Measurements from ENCODE around the gene PEX11A. TPM values are rescaled to one million over a fixed set of nuclear protein-coding genes. Genes with fewer than 3 reads are reported as not detected.

Gene PEX11A
- total RNA-seq, 2 donors from 2014 or later = 4.5 to 17.3 TPM

DNA sequence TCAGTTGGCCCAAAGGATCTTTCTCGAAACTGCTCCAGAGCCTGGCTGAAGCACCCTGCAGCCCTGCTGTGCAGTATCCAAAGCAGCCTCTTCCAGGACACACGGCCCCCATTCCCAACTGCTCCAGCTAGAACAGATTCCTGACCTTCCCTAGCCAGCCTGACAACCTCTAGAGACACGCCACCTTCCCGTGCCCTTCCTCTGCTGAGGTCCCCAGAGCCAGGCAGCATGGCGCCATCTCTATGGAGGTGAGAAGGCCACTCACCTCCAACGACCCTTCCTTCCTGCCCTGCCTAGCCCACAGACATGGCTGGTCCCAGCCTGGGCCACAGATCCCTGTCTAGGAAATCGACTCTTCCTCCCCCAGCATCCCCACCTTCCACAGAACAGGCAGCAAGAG lies 38.4 kb downstream of the PEX11A start:
- DNase-seq (ENCODE audit: low spot score) = no peak

DNA sequence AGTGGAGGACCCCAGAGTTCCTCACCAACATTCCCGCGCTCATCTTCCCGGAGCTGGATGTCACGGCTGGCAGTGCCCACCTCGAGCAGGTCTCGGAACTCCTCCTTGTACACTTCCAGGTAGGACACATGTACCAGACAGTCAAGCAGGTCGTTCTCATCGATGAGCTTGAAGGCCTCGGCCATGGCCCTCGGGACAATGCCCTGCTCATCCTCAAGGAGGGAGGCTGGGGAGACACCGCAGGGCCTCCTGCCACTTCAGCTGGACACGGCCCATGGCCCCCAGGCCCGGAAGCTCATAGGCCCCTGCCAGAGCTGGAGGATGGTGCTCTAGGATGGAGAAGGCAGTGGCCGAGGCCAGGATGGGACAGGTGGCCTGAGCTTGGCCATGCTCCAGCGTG lies 40.8 kb downstream of the PEX11A start:
- TF ChIP-seq, protein P1, sequence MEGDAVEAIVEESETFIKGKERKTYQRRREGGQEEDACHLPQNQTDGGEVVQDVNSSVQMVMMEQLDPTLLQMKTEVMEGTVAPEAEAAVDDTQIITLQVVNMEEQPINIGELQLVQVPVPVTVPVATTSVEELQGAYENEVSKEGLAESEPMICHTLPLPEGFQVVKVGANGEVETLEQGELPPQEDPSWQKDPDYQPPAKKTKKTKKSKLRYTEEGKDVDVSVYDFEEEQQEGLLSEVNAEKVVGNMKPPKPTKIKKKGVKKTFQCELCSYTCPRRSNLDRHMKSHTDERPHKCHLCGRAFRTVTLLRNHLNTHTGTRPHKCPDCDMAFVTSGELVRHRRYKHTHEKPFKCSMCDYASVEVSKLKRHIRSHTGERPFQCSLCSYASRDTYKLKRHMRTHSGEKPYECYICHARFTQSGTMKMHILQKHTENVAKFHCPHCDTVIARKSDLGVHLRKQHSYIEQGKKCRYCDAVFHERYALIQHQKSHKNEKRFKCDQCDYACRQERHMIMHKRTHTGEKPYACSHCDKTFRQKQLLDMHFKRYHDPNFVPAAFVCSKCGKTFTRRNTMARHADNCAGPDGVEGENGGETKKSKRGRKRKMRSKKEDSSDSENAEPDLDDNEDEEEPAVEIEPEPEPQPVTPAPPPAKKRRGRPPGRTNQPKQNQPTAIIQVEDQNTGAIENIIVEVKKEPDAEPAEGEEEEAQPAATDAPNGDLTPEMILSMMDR (IDR thresholded peaks at IDR 0.05) = no peak
- Histone ChIP-seq H3K27ac (no peak overlapping the region), H3K4me1 (ENCODE audit: control insufficient read depth in 1 of 2, low read depth in 2 of 2) (peaks cover 4 to 22% of the 10 kb centered on the region in 2 donors), H3K36me3 (no peaks in the 10 kb centered on the region), H3K4me3 (no peak overlapping the region), H3K27me3 (replicated peaks; ENCODE audit: insufficient read depth) (no peaks in the 10 kb centered on the region), H3K9me3 (no peaks in the 10 kb centered on the region)
- DNase-seq (ENCODE audit: low spot score) (no peak), ATAC-seq (ENCODE audit: insufficient number of reproducible peaks, low FRiP score, low read depth) (no peak)

More for the DNA sequence above, 38.4 kb downstream of the PEX11A start:
- Histone ChIP-seq H3K36me3 (no peaks in the 10 kb centered on the region), H3K9me3 (no peaks in the 10 kb centered on the region), H3K27me3 (replicated peaks; ENCODE audit: insufficient read depth) (no peaks in the 10 kb centered on the region), H3K27ac (no peak overlapping the region), H3K4me1 (ENCODE audit: control insufficient read depth in 1 of 2, low read depth in 2 of 2) (peaks cover 5 to 22% of the 10 kb centered on the region in 2 donors), H3K4me3 (no peak overlapping the region)
- TF ChIP-seq, protein P1 (IDR thresholded peaks at IDR 0.05) = no peak
- ATAC-seq (ENCODE audit: insufficient number of reproducible peaks, low FRiP score, low read depth) = no peak

DNA sequence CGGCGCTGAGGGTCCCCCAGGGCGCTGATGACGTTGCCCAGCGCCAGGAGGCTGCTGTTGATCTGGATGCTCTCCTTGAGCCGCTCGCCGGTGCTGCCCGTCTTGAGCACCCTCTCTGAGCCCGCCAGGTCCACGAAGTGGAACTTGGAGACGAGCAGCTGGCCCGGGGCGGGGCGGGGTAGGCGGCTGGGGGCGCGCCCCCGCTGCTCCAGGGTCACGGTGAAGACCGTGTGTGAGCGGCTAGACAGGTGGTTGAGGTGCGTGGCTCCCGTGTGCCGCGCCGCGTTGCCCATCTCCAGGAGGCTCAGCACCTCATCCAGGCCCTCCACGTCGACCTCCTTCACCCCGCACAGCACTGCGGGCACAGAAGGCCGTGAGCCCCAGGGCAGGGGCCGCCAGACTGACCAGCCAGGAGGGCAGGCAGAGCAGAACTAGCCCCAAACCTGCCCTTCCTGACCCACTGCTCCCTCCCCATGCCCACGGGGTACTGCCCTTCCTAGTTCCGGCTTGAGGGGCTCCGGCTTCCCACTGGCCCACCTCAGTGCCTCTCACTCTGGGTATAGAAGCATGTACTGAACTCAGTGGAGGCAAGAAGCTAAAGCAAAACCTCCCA lies 41.4 kb downstream of the PEX11A start:
- no peaks in the 10 kb centered on the region for H3K27me3 ChIP-seq (replicated peaks; ENCODE audit: insufficient read depth)
- ATAC-seq (ENCODE audit: insufficient number of reproducible peaks, low FRiP score, low read depth) (no peak), DNase-seq (ENCODE audit: low spot score) (no peak)
- no peaks in the 10 kb centered on the region for H3K9me3 ChIP-seq
- no peak overlapping the region for H3K27ac ChIP-seq
- TF ChIP-seq, protein P1 (IDR thresholded peaks at IDR 0.05) = no peak
- peaks cover 0 to 16% of the 10 kb centered on the region in 2 donors for H3K4me1 ChIP-seq (ENCODE audit: control insufficient read depth in 1 of 2, low read depth in 2 of 2)
- no peaks in the 10 kb centered on the region for H3K36me3 ChIP-seq
- no peak overlapping the region for H3K4me3 ChIP-seq

DNA sequence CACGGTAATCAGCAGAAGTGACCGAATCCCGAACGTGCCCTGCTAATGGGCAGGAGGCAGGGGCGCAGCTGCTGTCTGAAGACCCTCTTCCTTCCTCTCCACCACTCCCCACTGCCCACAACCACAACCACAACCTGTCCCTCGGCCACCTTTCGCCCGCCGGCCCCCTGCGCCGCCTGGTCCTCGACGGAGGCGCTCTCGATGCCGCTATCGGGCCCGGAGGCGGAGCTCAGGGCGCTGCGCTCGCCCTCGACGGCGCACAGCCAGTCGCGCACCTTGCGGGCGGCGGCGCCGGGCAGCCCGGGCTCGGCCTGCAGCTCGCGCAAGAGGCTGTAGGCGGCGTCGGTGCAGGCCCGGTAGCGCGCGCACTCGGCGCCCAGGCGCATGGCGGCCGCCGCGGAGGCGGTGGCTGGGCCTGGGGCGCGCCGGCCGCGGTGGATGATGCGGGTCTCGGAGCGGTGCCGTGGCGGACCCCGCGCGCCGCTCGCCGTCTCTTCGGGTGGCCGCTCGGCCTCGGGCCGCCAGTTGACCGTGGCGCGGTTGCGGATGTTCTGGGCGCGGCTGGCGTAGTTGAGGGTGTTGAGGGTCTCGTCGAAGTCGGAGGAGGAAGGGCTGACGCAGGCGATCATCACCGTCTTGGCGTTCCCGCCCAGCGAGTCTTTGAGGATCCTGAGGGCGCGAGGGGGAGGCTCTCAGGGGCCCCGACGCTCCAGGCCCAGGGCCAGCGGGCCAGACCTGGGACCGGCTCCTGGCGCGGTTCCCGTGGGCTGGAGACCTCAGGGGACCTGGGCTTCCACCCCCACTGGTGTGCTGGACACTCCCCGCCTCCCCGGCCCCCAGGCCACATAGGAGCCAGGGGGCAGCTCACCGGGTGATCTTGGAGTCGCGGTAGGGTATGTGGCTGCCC lies 42.2 kb downstream of the PEX11A start:
- Histone ChIP-seq H3K4me3 (no peak overlapping the region), H3K27ac (no peak overlapping the region), H3K9me3 (no peaks in the 10 kb centered on the region), H3K27me3 (replicated peaks; ENCODE audit: insufficient read depth) (no peaks in the 10 kb centered on the region), H3K36me3 (peaks cover 2% of the 10 kb centered on the region), H3K4me1 (ENCODE audit: control insufficient read depth in 1 of 2, low read depth in 2 of 2) (peaks cover 0 to 14% of the 10 kb centered on the region in 2 donors)
- ATAC-seq (ENCODE audit: insufficient number of reproducible peaks, low FRiP score, low read depth) (no peak), DNase-seq (ENCODE audit: low spot score) (no peak)
- TF ChIP-seq, protein P1 (IDR thresholded peaks at IDR 0.05) = no peak

DNA sequence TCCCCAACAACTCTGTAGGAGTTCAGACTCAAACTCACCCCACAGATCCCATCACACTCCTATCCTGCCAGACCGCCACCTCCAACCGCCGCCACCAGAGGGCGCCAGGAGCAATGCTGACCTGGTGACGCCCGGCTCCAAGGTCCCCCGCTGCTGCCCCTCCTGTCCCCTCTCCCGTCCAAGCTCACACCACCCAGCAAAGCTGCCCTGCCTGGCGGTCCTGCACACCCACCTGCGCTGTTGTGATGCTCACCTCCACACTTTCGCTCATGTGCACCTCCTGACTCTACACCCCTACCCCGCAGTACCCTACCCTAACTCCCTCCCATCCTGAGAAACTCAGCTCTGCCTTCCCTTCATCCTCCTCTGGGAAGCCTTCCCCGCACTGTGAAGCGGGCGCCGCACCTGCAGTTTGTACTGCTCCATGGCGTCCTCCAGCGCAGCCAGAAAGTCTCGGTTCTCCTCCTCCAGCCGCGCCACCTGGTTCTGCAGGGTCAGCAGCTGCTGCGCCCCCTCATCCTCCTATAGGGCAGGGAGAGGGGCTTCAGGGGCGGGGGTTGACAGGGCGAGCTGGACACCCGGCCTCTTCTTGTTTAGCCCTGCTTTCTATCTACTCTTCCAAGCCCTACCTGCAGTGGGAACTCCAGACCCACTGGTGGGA lies 43.2 kb downstream of the PEX11A start:
- DNase-seq (ENCODE audit: low spot score) (peak; percentile 52), ATAC-seq (ENCODE audit: insufficient number of reproducible peaks, low FRiP score, low read depth) (peak; percentile 45)
- TF ChIP-seq, protein P1 (IDR thresholded peaks at IDR 0.05) = peak; percentile 91
- Histone ChIP-seq H3K27me3 (replicated peaks; ENCODE audit: insufficient read depth) (no peaks in the 10 kb centered on the region), H3K27ac (no peak overlapping the region), H3K4me1 (ENCODE audit: control insufficient read depth in 1 of 2, low read depth in 2 of 2) (peaks cover 0 to 5% of the 10 kb centered on the region in 2 donors), H3K4me3 (no peak overlapping the region), H3K36me3 (peaks cover 10% of the 10 kb centered on the region), H3K9me3 (no peaks in the 10 kb centered on the region)
